ENCODE measurements around the gene RTF1.
"Not testable (repeated sequence)": the region's sequence is repeated elsewhere in the genome, so short reads cannot be mapped to it uniquely, and the experiment has no call there.

RTF1 gene

GRCh38 chr15:41437448-41437847, 20.6 kb downstream of the RTF1 start:
- DNase-seq (ENCODE audit: low spot score) = no peak

- DNase-seq (ENCODE audit: low spot score) = no peak
Measured at GRCh38 chr15:41438206-41438605, 21.3 kb downstream of the RTF1 start.

GRCh38 chr15:41438745-41439144, 21.9 kb downstream of the RTF1 start:
- not testable (repeated sequence) for DNase-seq (ENCODE audit: low spot score)

- no peak for DNase-seq (ENCODE audit: low spot score)
Measured at GRCh38 chr15:41443275-41443674, 26.4 kb downstream of the RTF1 start.

GRCh38 chr15:41445399-41445798, 28.5 kb downstream of the RTF1 start:
- DNase-seq (ENCODE audit: low spot score) = no peak

GRCh38 chr15:41462084-41462795, 45.3 kb downstream of the RTF1 start:
- DNase-seq (ENCODE audit: low spot score) = no peak

GRCh38 chr15:41464889-41465580, 48.1 kb downstream of the RTF1 start:
- no peak for DNase-seq (ENCODE audit: low spot score)

- no peak for DNase-seq (ENCODE audit: low spot score)
Measured at GRCh38 chr15:41465822-41466421, 49.0 kb downstream of the RTF1 start.

GRCh38 chr15:41466711-41467110, 49.8 kb downstream of the RTF1 start:
- no peak for DNase-seq (ENCODE audit: low spot score)

- not testable (repeated sequence) for DNase-seq (ENCODE audit: low spot score)
Measured at GRCh38 chr15:41469644-41470043, 52.7 kb downstream of the RTF1 start.

GRCh38 chr15:41473418-41473817, 56.5 kb downstream of the RTF1 start:
- DNase-seq (ENCODE audit: low spot score) = no peak

- DNase-seq (ENCODE audit: low spot score) = no peak
Measured at GRCh38 chr15:41474436-41474835, 57.5 kb downstream of the RTF1 start.

- DNase-seq (ENCODE audit: low spot score) = no peak
Measured at GRCh38 chr15:41474941-41475340, 58.0 kb downstream of the RTF1 start.

- no peak for DNase-seq (ENCODE audit: low spot score)
Measured at GRCh38 chr15:41476416-41477048, 59.6 kb downstream of the RTF1 start.

GRCh38 chr15:41480396-41481140, 63.7 kb downstream of the RTF1 start:
- DNase-seq (ENCODE audit: low spot score) = no peak

GRCh38 chr15:41482110-41482877, 65.4 kb downstream of the RTF1 start:
- no peak for DNase-seq (ENCODE audit: low spot score)

GRCh38 chr15:41483115-41483514, 66.2 kb downstream of the RTF1 start:
- no peak for DNase-seq (ENCODE audit: low spot score)

GRCh38 chr15:41483519-41483918, 66.6 kb downstream of the RTF1 start:
- DNase-seq (ENCODE audit: low spot score) = no peak

- DNase-seq (ENCODE audit: low spot score) = no peak
Measured at GRCh38 chr15:41484937-41485625, 68.2 kb downstream of the RTF1 start.

- no peak for DNase-seq (ENCODE audit: low spot score)
Measured at GRCh38 chr15:41486286-41486685, 69.4 kb downstream of the RTF1 start.

- DNase-seq (ENCODE audit: low spot score) = no peak
Measured at GRCh38 chr15:41487381-41487780, 70.5 kb downstream of the RTF1 start.
